GM18867 (cell line): ENCODE data around the gene FZR1.
A peak's percentile ranks its signal among the peaks of the same experiment; 100 is the strongest.

ENCODE experiments used
- ATAC-seq: cut with Tn5 transposase; IDR thresholded peaks from one replicate; pipeline ENCODE4 v1.9.1; 2021; ENCODE audit warnings: mild to moderate bottlenecking, moderate library complexity; ENCODE audit not compliant: unreplicated experiment

The FZR1 gene

DNA sequence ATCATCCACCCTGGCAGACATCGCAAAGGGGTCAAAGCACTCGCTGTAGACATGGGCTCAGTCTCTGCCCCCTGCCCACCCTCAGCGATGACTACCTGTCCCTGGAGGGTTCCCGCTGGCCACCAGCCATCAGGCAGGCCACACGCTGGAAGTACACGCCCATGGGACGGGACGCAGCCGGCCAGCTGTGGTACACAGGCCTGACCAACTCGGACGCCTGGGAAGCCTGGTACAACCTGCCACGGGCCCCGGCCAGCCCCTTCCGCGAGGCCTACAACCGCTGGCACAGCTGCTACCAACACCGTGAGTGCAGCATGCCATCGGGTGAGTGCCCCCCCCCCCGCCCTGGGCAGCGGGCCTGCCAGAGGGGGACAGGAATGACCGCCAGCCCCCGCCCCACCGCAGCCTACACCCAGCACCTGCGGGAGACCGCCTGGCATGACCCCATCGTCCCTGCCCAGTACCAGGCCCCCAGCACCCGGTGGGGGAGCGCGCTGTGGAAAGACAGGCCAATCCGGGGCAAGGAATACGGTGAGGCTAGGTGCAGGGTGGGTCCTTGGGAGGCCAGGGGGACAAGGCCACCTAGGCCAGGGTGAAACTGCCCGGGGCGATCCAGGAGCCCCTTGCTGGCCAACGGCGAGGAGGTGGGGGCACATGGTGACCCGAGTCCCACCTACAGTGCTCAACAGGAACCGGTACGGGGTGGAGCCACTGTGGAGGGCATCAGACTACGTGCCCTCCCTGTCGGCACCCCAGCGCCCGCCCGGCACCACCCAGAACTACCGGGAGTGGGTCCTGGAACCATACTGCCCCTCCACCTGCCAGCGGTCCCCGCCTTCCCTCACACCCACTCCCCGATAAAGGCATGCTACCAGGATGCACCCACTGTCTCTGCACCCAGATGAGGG, 37.3 kb downstream of the FZR1 start:
- ATAC-seq: no peak

DNA sequence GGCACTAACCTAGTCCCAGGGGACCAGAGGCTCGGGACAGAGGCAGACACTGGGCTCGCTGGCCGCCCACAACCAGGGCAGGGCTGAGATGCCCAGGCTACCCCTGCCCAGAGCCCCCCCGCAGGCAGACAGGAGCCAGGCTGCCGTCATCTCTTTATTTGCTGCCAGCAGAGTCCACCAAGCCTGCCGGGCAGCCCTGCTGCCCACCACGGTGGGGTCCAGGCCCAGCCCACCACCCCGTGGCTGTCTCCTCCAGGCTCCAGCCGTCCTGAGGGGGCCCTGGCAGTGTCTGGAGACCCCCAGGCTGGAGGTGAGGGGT, 37.9 kb downstream of the FZR1 start:
- ATAC-seq: no peak

DNA sequence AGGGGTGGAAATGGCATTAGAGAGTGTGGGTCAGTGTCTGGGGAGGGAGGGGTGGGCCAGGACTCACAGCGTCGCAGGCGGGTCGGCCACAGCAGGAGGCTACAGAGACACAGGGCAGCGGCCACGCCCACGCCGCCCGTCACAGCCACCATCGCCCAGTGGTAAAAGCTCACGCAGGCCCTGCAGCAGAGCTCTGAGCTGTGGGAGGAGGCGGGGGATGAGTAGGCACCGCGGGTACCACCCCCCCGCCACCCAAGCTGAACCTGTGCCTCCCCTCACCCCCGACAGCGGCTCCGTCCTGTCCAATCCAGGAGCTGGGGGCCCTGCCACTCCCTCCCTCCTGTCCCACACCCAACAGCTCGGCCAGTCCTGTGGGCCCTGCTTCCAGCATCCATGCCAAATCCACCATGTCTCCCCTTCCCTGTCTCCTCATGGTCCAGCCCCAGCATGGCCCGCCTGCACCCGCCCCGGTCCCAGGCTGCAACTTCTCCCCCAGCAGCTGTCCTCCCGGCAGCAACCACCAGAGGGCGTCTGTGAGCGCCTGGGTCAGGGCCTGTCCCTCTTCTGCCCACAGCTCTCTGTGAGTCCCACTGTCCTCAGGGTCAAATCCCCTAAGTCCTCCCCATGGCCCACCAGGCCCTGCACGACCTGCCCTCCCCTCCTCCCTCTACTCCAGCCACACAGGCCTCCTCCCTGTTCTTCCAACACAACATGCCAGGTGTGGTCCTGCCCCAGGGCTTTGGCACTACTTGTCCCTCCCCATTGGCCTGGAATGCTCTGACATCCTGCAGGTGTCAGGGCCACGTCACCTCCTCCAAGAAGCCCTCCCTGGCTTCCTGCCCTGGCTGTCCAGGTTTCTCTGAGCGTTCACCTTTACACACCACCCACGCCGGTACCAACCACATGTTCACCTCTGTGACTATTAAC, 38.9 kb downstream of the FZR1 start:
- ATAC-seq: peak; percentile 48

DNA sequence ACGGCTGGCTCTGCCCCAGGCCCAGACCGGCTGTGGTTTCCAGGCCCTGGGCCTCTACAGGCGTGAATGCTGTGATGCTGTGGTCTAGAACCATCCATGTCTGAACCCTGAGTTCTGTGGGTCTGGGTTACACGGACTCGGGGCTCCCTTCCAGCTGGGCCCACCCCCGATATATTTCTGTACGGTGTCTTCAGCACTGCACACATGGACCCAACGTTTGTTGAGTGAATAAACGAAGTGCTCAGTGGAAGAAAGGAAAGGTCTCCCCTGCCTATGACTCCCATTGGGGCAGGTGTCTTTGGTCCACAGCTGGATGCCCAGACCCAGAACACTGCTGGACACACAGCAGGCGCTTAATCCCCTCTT, 39.5 kb downstream of the FZR1 start:
- ATAC-seq: no peak

DNA sequence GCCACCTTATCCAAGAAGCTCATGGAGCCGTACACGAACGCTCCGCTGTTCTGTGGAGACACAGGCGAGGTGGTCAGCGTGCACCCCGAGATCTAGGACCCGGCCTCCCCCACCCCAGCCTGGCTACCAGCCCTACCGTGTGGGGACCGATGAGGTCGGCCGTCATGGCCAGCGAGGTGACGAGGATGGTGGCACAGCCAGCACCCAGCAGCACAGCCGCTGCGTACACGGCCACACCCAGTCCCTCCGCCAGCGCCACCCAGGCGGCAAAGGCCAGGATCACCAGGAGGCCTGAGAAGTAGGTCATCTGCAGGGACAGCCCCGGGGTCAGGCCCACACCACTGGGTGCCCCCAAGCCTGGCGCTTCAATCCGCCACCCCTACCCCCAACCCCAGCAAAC, 40.0 kb downstream of the FZR1 start:
- ATAC-seq: no peak

DNA sequence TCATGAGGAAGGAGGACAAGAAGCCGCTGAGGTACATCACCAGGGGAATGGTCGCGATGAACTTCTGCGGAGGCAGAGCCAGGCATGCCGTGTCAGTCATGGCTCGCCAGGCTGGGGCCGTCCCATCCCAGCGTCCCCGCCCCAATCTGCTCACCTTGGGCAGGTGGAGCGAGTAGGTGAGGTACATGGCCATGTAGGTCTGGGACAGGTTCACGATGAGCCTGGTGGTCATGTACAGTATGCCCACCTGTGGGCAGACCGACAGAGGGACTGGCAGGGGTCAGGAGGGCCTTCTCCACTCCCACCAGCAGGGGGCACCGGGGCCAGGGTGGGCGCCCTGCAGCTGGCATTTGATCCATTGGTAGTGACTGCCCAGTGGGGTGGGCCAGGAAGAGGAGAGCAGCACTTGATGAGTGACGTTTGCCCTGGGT, 41.2 kb downstream of the FZR1 start:
- ATAC-seq: no peak

GRCh38 chr19:3547767-3548282, 41.7 kb downstream of the FZR1 start:
- no peak for ATAC-seq

DNA sequence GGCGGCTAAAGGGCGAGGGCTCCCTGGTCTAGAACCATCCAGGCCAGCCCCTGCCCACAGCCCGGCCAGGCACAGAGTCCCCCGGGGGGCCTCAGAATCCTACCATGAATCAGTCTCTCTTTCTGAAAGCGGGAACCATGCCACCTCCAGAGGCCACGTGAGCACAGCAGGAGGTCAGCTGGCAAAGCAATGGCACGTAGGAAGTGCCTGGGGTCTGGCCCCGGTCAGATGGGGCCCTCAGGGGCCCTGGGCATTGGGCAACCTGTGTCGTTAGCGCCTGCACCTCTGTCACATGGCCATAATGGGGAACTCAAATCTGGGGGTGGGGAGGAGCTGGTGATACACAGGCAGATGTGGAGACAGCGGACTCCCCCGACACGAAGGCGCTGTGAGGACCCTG, 42.5 kb downstream of the FZR1 start:
- no peak for ATAC-seq

- ATAC-seq: no peak
Measured at GRCh38 chr19:3549816-3550215, 43.7 kb downstream of the FZR1 start.

DNA sequence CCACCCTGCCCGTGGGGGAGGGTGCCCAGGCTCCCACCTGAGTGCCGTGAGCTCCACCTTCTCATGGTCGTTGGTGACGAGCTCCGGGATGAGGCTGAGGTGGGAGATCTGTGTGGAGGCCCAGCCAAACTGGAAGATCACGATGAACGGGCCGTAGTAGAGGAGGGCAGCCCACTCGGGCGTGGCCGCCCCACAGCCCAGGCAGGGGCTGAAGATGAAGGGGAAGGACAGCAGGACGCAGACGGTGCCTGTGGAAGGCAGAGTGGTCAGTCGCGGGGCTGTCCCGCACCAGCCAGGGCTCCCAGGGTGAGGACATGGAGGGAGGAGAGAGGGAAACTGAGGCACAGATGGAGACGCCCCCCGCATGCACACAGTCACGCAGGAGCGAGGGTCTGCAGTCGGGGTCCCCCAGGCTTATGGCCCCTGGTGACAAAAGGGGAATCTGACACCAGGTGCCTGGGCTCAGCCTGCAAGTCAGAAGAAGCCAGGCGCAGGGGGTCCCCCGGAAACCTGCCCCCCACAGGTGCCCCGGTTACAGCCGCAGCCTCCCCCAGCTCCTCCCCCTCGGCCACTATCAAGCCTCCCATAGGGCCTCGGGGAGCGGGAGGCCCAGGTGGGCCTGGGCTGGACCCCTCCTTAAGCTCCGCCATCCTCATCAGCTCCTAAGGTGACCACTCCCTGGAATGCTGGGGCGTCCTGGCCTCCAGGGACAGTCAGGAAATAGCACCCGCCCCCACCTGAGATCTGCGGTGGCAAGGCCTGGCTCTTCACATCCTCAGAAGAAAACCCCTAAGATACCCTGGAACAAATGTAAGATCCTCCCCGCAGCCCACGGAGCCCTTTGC, 45.1 kb downstream of the FZR1 start:
- no peak for ATAC-seq

GRCh38 chr19:3551792-3552095, 45.6 kb downstream of the FZR1 start:
- no peak for ATAC-seq

- ATAC-seq: no peak
Measured at GRCh38 chr19:3554254-3555083, 48.4 kb downstream of the FZR1 start.

DNA sequence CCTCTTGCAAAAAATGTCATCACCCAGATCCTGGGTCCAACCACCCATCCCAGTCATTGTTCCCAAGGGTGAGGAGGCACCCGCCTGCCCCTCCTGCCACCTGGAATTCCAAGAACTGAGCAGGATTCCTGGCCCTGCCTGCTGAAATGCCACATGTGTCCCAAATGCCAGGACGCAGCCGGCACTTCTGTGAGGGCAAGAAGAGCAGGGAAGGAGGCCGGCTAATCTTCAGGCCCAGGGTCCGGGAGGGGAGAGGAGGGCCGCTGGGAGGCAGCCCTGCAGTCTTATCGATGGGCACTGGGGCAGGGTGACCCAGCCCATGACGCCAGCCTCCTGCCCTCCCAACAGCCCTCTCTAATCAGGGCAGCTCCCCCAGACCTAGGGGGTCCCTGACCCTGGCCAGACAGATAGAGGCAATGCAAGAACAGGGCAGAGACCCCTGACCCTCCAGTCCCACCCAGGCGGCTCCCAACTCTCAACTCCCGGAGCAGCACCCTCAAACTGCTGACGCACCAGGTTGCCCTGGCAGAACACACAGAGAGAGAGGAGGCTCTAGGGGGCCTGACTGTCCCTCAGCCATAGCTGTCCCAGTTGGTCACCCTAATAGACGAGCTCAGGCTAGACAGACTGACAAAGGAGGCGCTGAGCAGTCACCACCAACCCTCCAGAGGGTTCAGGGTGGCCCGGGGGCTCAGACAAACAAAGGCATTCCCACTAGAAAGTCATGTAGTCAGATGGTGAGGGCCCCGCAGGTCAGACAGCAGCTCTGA, 49.7 kb downstream of the FZR1 start:
- ATAC-seq: no peak

GRCh38 chr19:3556423-3556977, 50.4 kb downstream of the FZR1 start:
- no peak for ATAC-seq

GRCh38 chr19:3556978-3557460, 50.9 kb downstream of the FZR1 start:
- no peak for ATAC-seq

GRCh38 chr19:3557461-3558248, 51.5 kb downstream of the FZR1 start, which contains the start of gene MFSD12:
MFSD12 (minus strand) TSS chr19:3557586; CDS start chr19:3557403, 183 bp downstream.
- peak; percentile 79 for ATAC-seq

DNA sequence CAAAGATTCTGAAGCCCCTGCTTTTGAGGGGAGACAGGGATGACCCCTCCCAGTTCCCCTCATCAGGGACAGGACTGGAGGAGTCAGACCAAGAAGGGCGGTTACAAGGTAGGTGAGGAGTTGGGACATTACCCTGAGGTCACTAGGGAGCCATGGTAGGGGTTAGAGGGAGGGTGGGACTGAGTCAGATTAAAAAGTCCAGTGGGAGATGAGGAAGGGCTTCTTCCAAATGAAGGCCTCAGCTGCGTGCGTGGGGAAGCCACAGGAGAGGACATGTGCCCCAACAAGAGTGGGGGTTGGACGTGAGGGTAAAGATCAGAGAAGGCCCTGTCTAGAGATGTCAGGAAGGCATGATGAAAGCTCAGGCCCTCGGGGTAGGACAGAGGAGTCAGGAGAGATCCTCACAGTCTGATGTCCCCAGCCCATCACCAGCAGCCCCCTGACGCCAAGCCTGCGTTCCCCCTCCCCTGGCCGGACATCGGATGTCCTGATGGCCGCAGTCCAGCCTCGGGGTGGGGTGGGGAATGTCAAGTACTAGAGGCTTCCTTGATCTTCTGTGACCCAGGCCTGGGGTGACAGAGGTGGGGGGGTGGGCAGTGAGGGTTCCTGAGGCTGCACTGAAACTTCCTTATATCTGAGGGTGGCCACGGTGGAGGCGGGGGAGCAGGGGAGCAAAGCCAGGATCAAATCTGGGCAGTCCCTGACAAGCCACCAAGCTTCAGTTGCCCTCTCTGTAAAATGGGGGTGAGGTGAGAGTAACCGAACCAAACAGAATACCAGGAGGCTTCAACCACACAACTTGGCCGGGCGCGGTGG, 57.8 kb downstream of the FZR1 start:
- ATAC-seq: no peak
